GM10266 (cell line): ENCODE results near the gene TRPC6.

Source experiments
- DNase-seq: peaks from one replicate; pipeline ENCODE4 v3.0.0; 2012; ENCODE audit errors: extremely low spot score
- CTCF ChIP-seq: IDR thresholded peaks from 2 replicates; pipeline ENCODE4 v1.5.1; 2012; ENCODE audit warnings: mild to moderate bottlenecking, low read depth; ENCODE audit not compliant: control insufficient read depth, insufficient read depth; ENCODE audit errors: missing control alignments

The TRPC6 gene

GRCh38 chr11:101407324-101407723 lies 176.5 kb downstream of the TRPC6 start:
- no peak for TF ChIP-seq CTCF
- DNase-seq = no peak
